Measurements from ENCODE around the gene SELENOP. TPM values are rescaled to one million over a fixed set of nuclear protein-coding genes. Genes with fewer than 3 reads are reported as not detected.

SELENOP gene
- total and polyA plus RNA-seq, 2 experiments from 2014 or later: 11.0 to 12.3 TPM

GRCh38 chr5:42768106-42768504 lies 43.6 kb downstream of the SELENOP start:
- H3K27ac ChIP-seq (ENCODE audit: low read depth): no peak overlapping the region
- H3K27me3 Mint-ChIP-seq (ENCODE audit: insufficient read depth, low read depth, poor library complexity): no peaks in the 10 kb centered on the region
- H3K27ac Mint-ChIP-seq: no peak overlapping the region
- ATAC-seq (no peak), DNase-seq (ENCODE audit: low spot score) (no peak)
- no peaks in the 10 kb centered on the region for H3K36me3 ChIP-seq (ENCODE audit: insufficient read depth)
- H3F3A ChIP-seq (replicated peaks; ENCODE audit: low read depth): no peaks in the 10 kb centered on the region
- peaks cover 26% of the 10 kb centered on the region; the same call in 2 of the 3 replicates for H3K36me3 Mint-ChIP-seq (ENCODE audit: low read depth)
- H3K4me1 ChIP-seq (ENCODE audit: insufficient read depth): no peaks in the 10 kb centered on the region
- H3K9me2 ChIP-seq (ENCODE audit: insufficient read depth): no peaks in the 10 kb centered on the region
- no peak overlapping the region for H3K4me3 ChIP-seq
- no peaks in the 10 kb centered on the region for H3K79me2 ChIP-seq (replicated peaks; ENCODE audit: insufficient read depth)
- no peaks in the 10 kb centered on the region for H4K20me1 ChIP-seq (replicated peaks; ENCODE audit: insufficient read depth)
- no peaks in the 10 kb centered on the region for H3K4me1 Mint-ChIP-seq
- no peaks in the 10 kb centered on the region for H3K9me3 Mint-ChIP-seq
- no peak for TF ChIP-seq EZH2 (IDR thresholded peaks at IDR 0.05; ENCODE audit: low read depth, unreplicated experiment)
- TF ChIP-seq STAT1 (IDR thresholded peaks at IDR 0.05; ENCODE audit: unreplicated experiment): no peak
- TF ChIP-seq REST (IDR thresholded peaks at IDR 0.05; ENCODE audit: unreplicated experiment): no peak
- TF ChIP-seq EZH2phosphoT487 (IDR thresholded peaks at IDR 0.05; ENCODE audit: unreplicated experiment): no peak
- no peak for TF ChIP-seq ETS1 (IDR thresholded peaks at IDR 0.05)
- no peak overlapping the region for H3K4me2 ChIP-seq
- H3K27me3 ChIP-seq (ENCODE audit: insufficient read depth): no peaks in the 10 kb centered on the region
- H2AFZ ChIP-seq: no peak overlapping the region
- H3K4me3 Mint-ChIP-seq: no peak overlapping the region

GRCh38 chr5:42767491-42768105 lies 44.1 kb downstream of the SELENOP start:
- peak; percentile 52 for DNase-seq (ENCODE audit: low spot score)
- H3K4me1 Mint-ChIP-seq: no peaks in the 10 kb centered on the region
- H4K20me1 ChIP-seq (replicated peaks; ENCODE audit: insufficient read depth): no peaks in the 10 kb centered on the region
- H3K9me2 ChIP-seq (ENCODE audit: insufficient read depth): no peaks in the 10 kb centered on the region
- H3K9me3 Mint-ChIP-seq: no peaks in the 10 kb centered on the region
- no peaks in the 10 kb centered on the region for H3K4me1 ChIP-seq (ENCODE audit: insufficient read depth)
- H3K4me3 ChIP-seq: no peak overlapping the region
- no peaks in the 10 kb centered on the region for H3F3A ChIP-seq (replicated peaks; ENCODE audit: low read depth)
- no peak for ATAC-seq
- H3K36me3 Mint-ChIP-seq (ENCODE audit: low read depth): peaks cover 31% of the 10 kb centered on the region; the same call in 2 of the 3 replicates
- TF ChIP-seq CTCF (conservative IDR thresholded peaks at IDR 0.05; ENCODE audit: low read depth in 2 of 2) (peak; percentile 50 to 67; a peak in 3 of 4 replicates), POLR2AphosphoS5 (IDR thresholded peaks at IDR 0.05; ENCODE audit: low read depth) (no peak)
- no peak overlapping the region for H2AFZ ChIP-seq
- no peaks in the 10 kb centered on the region for H3K27me3 Mint-ChIP-seq (ENCODE audit: insufficient read depth, low read depth, poor library complexity)
- H3K79me2 ChIP-seq (replicated peaks; ENCODE audit: insufficient read depth): no peaks in the 10 kb centered on the region
- no peak overlapping the region for H3K4me3 Mint-ChIP-seq
- no peak overlapping the region for H3K27ac ChIP-seq (ENCODE audit: low read depth)
- H3K4me2 ChIP-seq: no peak overlapping the region
- H3K27ac Mint-ChIP-seq: no peak overlapping the region
- no peaks in the 10 kb centered on the region for H3K27me3 ChIP-seq (ENCODE audit: insufficient read depth)
- H3K36me3 ChIP-seq (ENCODE audit: insufficient read depth): no peaks in the 10 kb centered on the region
